NCI-H187 (cell line): ENCODE results near the gene USP17L17.
"Not testable (repeated sequence)": the region's sequence is repeated elsewhere in the genome, so short reads cannot be mapped to it uniquely, and the experiment has no call there.

Experiments used
- DNase-seq, 2 experiments: peaks; one replicate each; lab custom pipeline; 2025; lab: John Stamatoyannopoulos, UW

Gene USP17L17

GRCh38 chr4:9243579-9243978 is at the start of gene USP17L17:
TSS of gene USP17L17 (plus strand) at chr4:9243879. CDS start at chr4:9243879, 0 bp downstream.
- not testable (repeated sequence) for DNase-seq

GRCh38 chr4:9210357-9210756 is 33.3 kb upstream of the USP17L17 start, which contains the start of gene USP17L10:
TSS of gene USP17L10 (plus strand) at chr4:9210657. CDS start at chr4:9210657, 0 bp downstream.
- DNase-seq = not testable (repeated sequence)

- not testable (repeated sequence) for DNase-seq
Measured at GRCh38 chr4:9214701-9215100, 29.0 kb upstream of the USP17L17 start.

GRCh38 chr4:9215105-9215504 is 28.6 kb upstream of the USP17L17 start, which contains the start of gene USP17L11:
TSS of gene USP17L11 (plus strand) at chr4:9215405. CDS start at chr4:9215405, 0 bp downstream.
- DNase-seq = not testable (repeated sequence)

GRCh38 chr4:9219852-9220251 is 23.8 kb upstream of the USP17L17 start, which contains the start of gene USP17L12:
TSS of gene USP17L12 (plus strand) at chr4:9220152. CDS start at chr4:9220152, 0 bp downstream.
- not testable (repeated sequence) for DNase-seq

GRCh38 chr4:9224596-9224995 is 19.1 kb upstream of the USP17L17 start, which contains the start of gene USP17L13:
TSS of gene USP17L13 (plus strand) at chr4:9224896. CDS start at chr4:9224896, 0 bp downstream.
- not testable (repeated sequence) for DNase-seq

GRCh38 chr4:9230249-9230648 is 13.4 kb upstream of the USP17L17 start:
- DNase-seq = not testable (repeated sequence)

GRCh38 chr4:9234085-9234484 is 9.6 kb upstream of the USP17L17 start, which contains the start of gene USP17L15:
TSS of gene USP17L15 (plus strand) at chr4:9234385. CDS start at chr4:9234385, 0 bp downstream.
- not testable (repeated sequence) for DNase-seq

GRCh38 chr4:9238461-9238860 is 5.2 kb upstream of the USP17L17 start:
- not testable (repeated sequence) for DNase-seq

- DNase-seq = not testable (repeated sequence)
Measured at GRCh38 chr4:9247953-9248680, 4.4 kb downstream of the USP17L17 start, which contains the start of gene USP17L18. TSS of gene USP17L18 (plus strand) at chr4:9248630. CDS start at chr4:9248630, 0 bp downstream.

GRCh38 chr4:9253078-9253477 is 9.4 kb downstream of the USP17L17 start, which contains the start of gene USP17L19:
TSS of gene USP17L19 (plus strand) at chr4:9253378. CDS start at chr4:9253378, 0 bp downstream.
- DNase-seq = not testable (repeated sequence)

GRCh38 chr4:9257824-9258223 is 14.1 kb downstream of the USP17L17 start, which contains the start of gene USP17L20:
TSS of gene USP17L20 (plus strand) at chr4:9258124. CDS start at chr4:9258124, 0 bp downstream.
- not testable (repeated sequence) for DNase-seq

- DNase-seq = not testable (repeated sequence)
Measured at GRCh38 chr4:9262572-9262971, 18.9 kb downstream of the USP17L17 start, which contains the start of gene USP17L21. TSS of gene USP17L21 (plus strand) at chr4:9262872. CDS start at chr4:9262872, 0 bp downstream.

GRCh38 chr4:9267319-9267718 is 23.6 kb downstream of the USP17L17 start, which contains the start of gene USP17L22:
TSS of gene USP17L22 (plus strand) at chr4:9267619. CDS start at chr4:9267619, 0 bp downstream.
- DNase-seq = not testable (repeated sequence)

GRCh38 chr4:9271719-9272118 is 28.0 kb downstream of the USP17L17 start:
- DNase-seq = not testable (repeated sequence)
